ENCODE measurements around the gene CSRP3.
"Not testable (repeated sequence)": the region's sequence is repeated elsewhere in the genome, so short reads cannot be mapped to it uniquely, and the experiment has no call there.

Gene CSRP3

GRCh38 chr11:19187114-19187832, 14.5 kb downstream of the CSRP3 start:
- DNase-seq (ENCODE audit: low read depth in 2 of 3, low spot score in 1 of 3), result no peak

- DNase-seq (ENCODE audit: low read depth in 2 of 3, low spot score in 1 of 3), result no peak
Measured at GRCh38 chr11:19185516-19186052, 16.2 kb downstream of the CSRP3 start.

- DNase-seq (ENCODE audit: low read depth in 2 of 3, low spot score in 1 of 3), result no peak
Measured at GRCh38 chr11:19185036-19185435, 16.7 kb downstream of the CSRP3 start.

- DNase-seq (ENCODE audit: low read depth in 2 of 3, low spot score in 1 of 3), result no peak
Measured at GRCh38 chr11:19183646-19184045, 18.1 kb downstream of the CSRP3 start.

GRCh38 chr11:19181531-19182261, 20.1 kb downstream of the CSRP3 start:
- DNase-seq (ENCODE audit: low read depth in 2 of 3, low spot score in 1 of 3), result no peak

- DNase-seq (ENCODE audit: low read depth in 2 of 3, low spot score in 1 of 3), result no peak
Measured at GRCh38 chr11:19176629-19177186, 25.1 kb downstream of the CSRP3 start.

GRCh38 chr11:19173964-19174638, 27.7 kb downstream of the CSRP3 start:
- no peak for DNase-seq (ENCODE audit: low read depth in 2 of 3, low spot score in 1 of 3)

- DNase-seq (ENCODE audit: low read depth in 2 of 3, low spot score in 1 of 3), result no peak
Measured at GRCh38 chr11:19173004-19173689, 28.6 kb downstream of the CSRP3 start.

- DNase-seq (ENCODE audit: low read depth in 2 of 3, low spot score in 1 of 3), result no peak
Measured at GRCh38 chr11:19168090-19168489, 33.7 kb downstream of the CSRP3 start.

- no peak for DNase-seq (ENCODE audit: low read depth in 2 of 3, low spot score in 1 of 3)
Measured at GRCh38 chr11:19164881-19165280, 36.9 kb downstream of the CSRP3 start.

- DNase-seq (ENCODE audit: low read depth in 2 of 3, low spot score in 1 of 3), result no peak
Measured at GRCh38 chr11:19164230-19164855, 37.4 kb downstream of the CSRP3 start.

GRCh38 chr11:19163617-19164016, 38.2 kb downstream of the CSRP3 start:
- no peak for DNase-seq (ENCODE audit: low read depth in 2 of 3, low spot score in 1 of 3)

GRCh38 chr11:19162951-19163505, 38.8 kb downstream of the CSRP3 start:
- DNase-seq (ENCODE audit: low read depth in 2 of 3, low spot score in 1 of 3), result no peak

GRCh38 chr11:19161651-19162050, 40.1 kb downstream of the CSRP3 start:
- DNase-seq (ENCODE audit: low read depth in 2 of 3, low spot score in 1 of 3), result no peak

- no peak for DNase-seq (ENCODE audit: low read depth in 2 of 3, low spot score in 1 of 3)
Measured at GRCh38 chr11:19160847-19161246, 40.9 kb downstream of the CSRP3 start.

GRCh38 chr11:19156892-19157291, 44.9 kb downstream of the CSRP3 start:
- DNase-seq (ENCODE audit: low read depth in 2 of 3, low spot score in 1 of 3), result no peak

GRCh38 chr11:19145319-19145718, 56.5 kb downstream of the CSRP3 start:
- no peak for DNase-seq (ENCODE audit: low read depth in 2 of 3, low spot score in 1 of 3)

GRCh38 chr11:19136884-19137283, 64.9 kb downstream of the CSRP3 start:
- DNase-seq (ENCODE audit: low read depth in 2 of 3, low spot score in 1 of 3), result not testable (repeated sequence)

- DNase-seq (ENCODE audit: low read depth in 2 of 3, low spot score in 1 of 3), result no peak
Measured at GRCh38 chr11:19134004-19134403, 67.8 kb downstream of the CSRP3 start.
